ENCODE data around the gene MRPL52. TPM values are rescaled to one million over a fixed set of nuclear protein-coding genes. Genes with fewer than 3 reads are reported as not detected.

MRPL52 gene
- total and polyA plus RNA-seq, 2 of the 13 experiments (the other 11 are each of a cell fraction or from before 2014, with no cell fraction given) = 118 to 329 TPM

GRCh38 chr14:22849212-22849819, 19.6 kb downstream of the MRPL52 start (continued):
- TF ChIP-seq, protein P1, sequence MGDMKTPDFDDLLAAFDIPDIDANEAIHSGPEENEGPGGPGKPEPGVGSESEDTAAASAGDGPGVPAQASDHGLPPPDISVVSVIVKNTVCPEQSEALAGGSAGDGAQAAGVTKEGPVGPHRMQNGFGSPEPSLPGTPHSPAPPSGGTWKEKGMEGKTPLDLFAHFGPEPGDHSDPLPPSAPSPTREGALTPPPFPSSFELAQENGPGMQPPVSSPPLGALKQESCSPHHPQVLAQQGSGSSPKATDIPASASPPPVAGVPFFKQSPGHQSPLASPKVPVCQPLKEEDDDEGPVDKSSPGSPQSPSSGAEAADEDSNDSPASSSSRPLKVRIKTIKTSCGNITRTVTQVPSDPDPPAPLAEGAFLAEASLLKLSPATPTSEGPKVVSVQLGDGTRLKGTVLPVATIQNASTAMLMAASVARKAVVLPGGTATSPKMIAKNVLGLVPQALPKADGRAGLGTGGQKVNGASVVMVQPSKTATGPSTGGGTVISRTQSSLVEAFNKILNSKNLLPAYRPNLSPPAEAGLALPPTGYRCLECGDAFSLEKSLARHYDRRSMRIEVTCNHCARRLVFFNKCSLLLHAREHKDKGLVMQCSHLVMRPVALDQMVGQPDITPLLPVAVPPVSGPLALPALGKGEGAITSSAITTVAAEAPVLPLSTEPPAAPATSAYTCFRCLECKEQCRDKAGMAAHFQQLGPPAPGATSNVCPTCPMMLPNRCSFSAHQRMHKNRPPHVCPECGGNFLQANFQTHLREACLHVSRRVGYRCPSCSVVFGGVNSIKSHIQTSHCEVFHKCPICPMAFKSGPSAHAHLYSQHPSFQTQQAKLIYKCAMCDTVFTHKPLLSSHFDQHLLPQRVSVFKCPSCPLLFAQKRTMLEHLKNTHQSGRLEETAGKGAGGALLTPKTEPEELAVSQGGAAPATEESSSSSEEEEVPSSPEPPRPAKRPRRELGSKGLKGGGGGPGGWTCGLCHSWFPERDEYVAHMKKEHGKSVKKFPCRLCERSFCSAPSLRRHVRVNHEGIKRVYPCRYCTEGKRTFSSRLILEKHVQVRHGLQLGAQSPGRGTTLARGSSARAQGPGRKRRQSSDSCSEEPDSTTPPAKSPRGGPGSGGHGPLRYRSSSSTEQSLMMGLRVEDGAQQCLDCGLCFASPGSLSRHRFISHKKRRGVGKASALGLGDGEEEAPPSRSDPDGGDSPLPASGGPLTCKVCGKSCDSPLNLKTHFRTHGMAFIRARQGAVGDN (CRISPR knock-in tag; IDR thresholded peaks at IDR 0.05) = peak; percentile 16; the same call in 1 of the 2 replicates
- TF ChIP-seq ARID2 (CRISPR knock-in tag; IDR thresholded peaks at IDR 0.05; ENCODE audit: borderline replicate concordance) = no peak
- TF ChIP-seq ZNF563 (CRISPR knock-in tag; IDR thresholded peaks at IDR 0.05) = 0 out of 2 replicates have a peak, but pooled peaks have one; percentile 51
- TF ChIP-seq, protein P2, sequence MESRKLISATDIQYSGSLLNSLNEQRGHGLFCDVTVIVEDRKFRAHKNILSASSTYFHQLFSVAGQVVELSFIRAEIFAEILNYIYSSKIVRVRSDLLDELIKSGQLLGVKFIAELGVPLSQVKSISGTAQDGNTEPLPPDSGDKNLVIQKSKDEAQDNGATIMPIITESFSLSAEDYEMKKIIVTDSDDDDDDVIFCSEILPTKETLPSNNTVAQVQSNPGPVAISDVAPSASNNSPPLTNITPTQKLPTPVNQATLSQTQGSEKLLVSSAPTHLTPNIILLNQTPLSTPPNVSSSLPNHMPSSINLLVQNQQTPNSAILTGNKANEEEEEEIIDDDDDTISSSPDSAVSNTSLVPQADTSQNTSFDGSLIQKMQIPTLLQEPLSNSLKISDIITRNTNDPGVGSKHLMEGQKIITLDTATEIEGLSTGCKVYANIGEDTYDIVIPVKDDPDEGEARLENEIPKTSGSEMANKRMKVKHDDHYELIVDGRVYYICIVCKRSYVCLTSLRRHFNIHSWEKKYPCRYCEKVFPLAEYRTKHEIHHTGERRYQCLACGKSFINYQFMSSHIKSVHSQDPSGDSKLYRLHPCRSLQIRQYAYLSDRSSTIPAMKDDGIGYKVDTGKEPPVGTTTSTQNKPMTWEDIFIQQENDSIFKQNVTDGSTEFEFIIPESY (CRISPR knock-in tag; IDR thresholded peaks at IDR 0.05) = peak; percentile 64
- TF ChIP-seq REPIN1 (CRISPR knock-in tag; IDR thresholded peaks at IDR 0.05; ENCODE audit: borderline replicate concordance, low read depth) = no peak
- TF ChIP-seq KDM1A (CRISPR knock-in tag; IDR thresholded peaks at IDR 0.05) = no peak
- TF ChIP-seq, protein P3, sequence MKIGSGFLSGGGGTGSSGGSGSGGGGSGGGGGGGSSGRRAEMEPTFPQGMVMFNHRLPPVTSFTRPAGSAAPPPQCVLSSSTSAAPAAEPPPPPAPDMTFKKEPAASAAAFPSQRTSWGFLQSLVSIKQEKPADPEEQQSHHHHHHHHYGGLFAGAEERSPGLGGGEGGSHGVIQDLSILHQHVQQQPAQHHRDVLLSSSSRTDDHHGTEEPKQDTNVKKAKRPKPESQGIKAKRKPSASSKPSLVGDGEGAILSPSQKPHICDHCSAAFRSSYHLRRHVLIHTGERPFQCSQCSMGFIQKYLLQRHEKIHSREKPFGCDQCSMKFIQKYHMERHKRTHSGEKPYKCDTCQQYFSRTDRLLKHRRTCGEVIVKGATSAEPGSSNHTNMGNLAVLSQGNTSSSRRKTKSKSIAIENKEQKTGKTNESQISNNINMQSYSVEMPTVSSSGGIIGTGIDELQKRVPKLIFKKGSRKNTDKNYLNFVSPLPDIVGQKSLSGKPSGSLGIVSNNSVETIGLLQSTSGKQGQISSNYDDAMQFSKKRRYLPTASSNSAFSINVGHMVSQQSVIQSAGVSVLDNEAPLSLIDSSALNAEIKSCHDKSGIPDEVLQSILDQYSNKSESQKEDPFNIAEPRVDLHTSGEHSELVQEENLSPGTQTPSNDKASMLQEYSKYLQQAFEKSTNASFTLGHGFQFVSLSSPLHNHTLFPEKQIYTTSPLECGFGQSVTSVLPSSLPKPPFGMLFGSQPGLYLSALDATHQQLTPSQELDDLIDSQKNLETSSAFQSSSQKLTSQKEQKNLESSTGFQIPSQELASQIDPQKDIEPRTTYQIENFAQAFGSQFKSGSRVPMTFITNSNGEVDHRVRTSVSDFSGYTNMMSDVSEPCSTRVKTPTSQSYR (CRISPR knock-in tag; IDR thresholded peaks at IDR 0.05; ENCODE audit: borderline replicate concordance) = no peak
- TF ChIP-seq, protein P4, sequence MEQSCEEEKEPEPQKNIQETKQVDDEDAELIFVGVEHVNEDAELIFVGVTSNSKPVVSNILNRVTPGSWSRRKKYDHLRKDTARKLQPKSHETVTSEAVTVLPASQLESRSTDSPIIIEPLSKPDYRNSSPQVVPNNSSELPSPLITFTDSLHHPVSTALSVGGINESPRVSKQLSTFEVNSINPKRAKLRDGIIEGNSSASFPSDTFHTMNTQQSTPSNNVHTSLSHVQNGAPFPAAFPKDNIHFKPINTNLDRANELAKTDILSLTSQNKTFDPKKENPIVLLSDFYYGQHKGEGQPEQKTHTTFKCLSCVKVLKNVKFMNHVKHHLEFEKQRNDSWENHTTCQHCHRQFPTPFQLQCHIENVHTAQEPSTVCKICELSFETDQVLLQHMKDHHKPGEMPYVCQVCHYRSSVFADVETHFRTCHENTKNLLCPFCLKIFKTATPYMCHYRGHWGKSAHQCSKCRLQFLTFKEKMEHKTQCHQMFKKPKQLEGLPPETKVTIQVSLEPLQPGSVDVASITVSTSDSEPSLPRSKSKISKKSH (CRISPR knock-in tag; IDR thresholded peaks at IDR 0.05; ENCODE audit: borderline replicate concordance) = peak; percentile 61; the same call in 1 of the 2 replicates
- no peak for TF ChIP-seq MEIS1 (CRISPR knock-in tag; IDR thresholded peaks at IDR 0.05; ENCODE audit: borderline replicate concordance)
- 0 out of 2 replicates have a peak, but pooled peaks have one; percentile 53 for TF ChIP-seq NFATC3 (CRISPR knock-in tag; IDR thresholded peaks at IDR 0.05)
- no peak for TF ChIP-seq TSC22D2 (CRISPR knock-in tag; IDR thresholded peaks at IDR 0.05; ENCODE audit: borderline replicate concordance)
- TF ChIP-seq BCL6 (CRISPR knock-in tag; IDR thresholded peaks at IDR 0.05) = no peak
- no peak for TF ChIP-seq KLF12 (CRISPR knock-in tag; IDR thresholded peaks at IDR 0.05; ENCODE audit: borderline replicate concordance)

All from HepG2 (cell line).